ENCODE data around the gene FUZ.

- TF ChIP-seq CTCF (IDR thresholded peaks at IDR 0.05; ENCODE audit: poor library complexity) (no peak), EZH2phosphoT487 (IDR thresholded peaks at IDR 0.05; ENCODE audit: low read depth, severe bottlenecking, unreplicated experiment) (no peak)
Observed at GRCh38 chr19:49779731-49780555, 33.1 kb downstream of the FUZ start.
